T-helper 17 cell (primary cell): ENCODE data around the gene FAM174B. TPM values are rescaled to one million over a fixed set of nuclear protein-coding genes. Genes with fewer than 3 reads are reported as not detected.

Experiments
- ATAC-seq: fragments of 150-1000 bp; cut with Tn5 transposase; 2 replicates; pipeline ENCODE4 v1.10.0; 2021; ENCODE audit warnings: mild to moderate bottlenecking, moderate library complexity
- DNase-seq, 3 donors: peaks; one replicate each; pipeline versions ENCODE4 v3.0.0 to v3.0.0-alpha.2; 2020 to 2021
- H3K9me3 ChIP-seq: one replicate; pipeline ENCODE4 v1.7.0; 2013; ENCODE audit warnings: low read length, mild to moderate bottlenecking; ENCODE audit not compliant: control insufficient read depth, poor library complexity, severe bottlenecking
- H3K27ac Mint-ChIP-seq: one replicate; pipeline ENCODE4 v1.8.0; 2022; ENCODE audit warnings: mild to moderate bottlenecking, moderate library complexity, mixed read lengths
- H3K27me3 Mint-ChIP-seq: one replicate; pipeline ENCODE4 v1.8.0; 2022; ENCODE audit warnings: mixed read lengths
- H3K36me3 Mint-ChIP-seq: one replicate; pipeline ENCODE4 v1.8.0; 2022; ENCODE audit warnings: low read depth, mixed read lengths
- H3K4me1 Mint-ChIP-seq: one replicate; pipeline ENCODE4 v1.8.0; 2022; ENCODE audit warnings: mild to moderate bottlenecking, mixed read lengths
- H3K4me3 Mint-ChIP-seq: one replicate; pipeline ENCODE4 v1.8.0; 2022; ENCODE audit warnings: mild to moderate bottlenecking, moderate library complexity, mixed read lengths
- total RNA-seq, 4 donors: library from RNA in 2 of 4; stranded (reverse) in 2 of 4; gene quantifications; one replicate each; pipeline ENCODE4 v1.2.3 and lab custom pipeline; 2022 to 2026

FAM174B gene
- total RNA-seq (1 to 10 TPM; 3.5 to 4.3 TPM), total RNA-seq (lab: John Stamatoyannopoulos, UW) (2.7 to 5.1 reads per million in 2 donors)

- DNase-seq, result no peak
- ATAC-seq, result peak; percentile 61
- no peak within 1 kb of the TSS for H3K27ac Mint-ChIP-seq
- H3K4me1 Mint-ChIP-seq, result peaks cover 11% of the 10 kb centered on the region
- peak within 1 kb of the TSS; percentile 88 for H3K4me3 Mint-ChIP-seq
- H3K9me3 ChIP-seq, result no peaks in the 10 kb centered on the region
- H3K27me3 Mint-ChIP-seq, result peaks cover 56% of the 10 kb centered on the region
- H3K36me3 Mint-ChIP-seq, result peaks cover 4% of the 10 kb centered on the region
These were observed at the start of gene FAM174B for GRCh38 chr15:92655178-92655995. Gene FAM174B (minus strand): TSS chr15:92655775.

- Mint-ChIP-seq H3K4me3 (no peak overlapping the region), H3K27ac (no peak overlapping the region), H3K4me1 (no peaks in the 10 kb centered on the region), H3K36me3 (no peaks in the 10 kb centered on the region), H3K27me3 (peaks cover 20% of the 10 kb centered on the region)
- DNase-seq, result no peak
- ATAC-seq, result no peak
- H3K9me3 ChIP-seq, result no peaks in the 10 kb centered on the region
These were observed 40.5 kb upstream of the FAM174B start for GRCh38 chr15:92696096-92696495.

- Mint-ChIP-seq H3K27me3 (peaks cover 20% of the 10 kb centered on the region), H3K27ac (no peak overlapping the region), H3K36me3 (no peaks in the 10 kb centered on the region), H3K4me1 (no peaks in the 10 kb centered on the region), H3K4me3 (no peak overlapping the region)
- no peaks in the 10 kb centered on the region for H3K9me3 ChIP-seq
- ATAC-seq (no peak), DNase-seq (no peak)
These were observed 38.2 kb upstream of the FAM174B start for GRCh38 chr15:92693691-92694331.

- DNase-seq, result no peak
- Mint-ChIP-seq H3K4me3 (no peak overlapping the region), H3K27ac (no peak overlapping the region), H3K4me1 (no peaks in the 10 kb centered on the region), H3K27me3 (peaks cover 5% of the 10 kb centered on the region), H3K36me3 (peaks cover 2% of the 10 kb centered on the region)
- no peak for ATAC-seq
- no peaks in the 10 kb centered on the region for H3K9me3 ChIP-seq
These were observed 34.8 kb upstream of the FAM174B start for GRCh38 chr15:92690395-92690794.

DNA sequence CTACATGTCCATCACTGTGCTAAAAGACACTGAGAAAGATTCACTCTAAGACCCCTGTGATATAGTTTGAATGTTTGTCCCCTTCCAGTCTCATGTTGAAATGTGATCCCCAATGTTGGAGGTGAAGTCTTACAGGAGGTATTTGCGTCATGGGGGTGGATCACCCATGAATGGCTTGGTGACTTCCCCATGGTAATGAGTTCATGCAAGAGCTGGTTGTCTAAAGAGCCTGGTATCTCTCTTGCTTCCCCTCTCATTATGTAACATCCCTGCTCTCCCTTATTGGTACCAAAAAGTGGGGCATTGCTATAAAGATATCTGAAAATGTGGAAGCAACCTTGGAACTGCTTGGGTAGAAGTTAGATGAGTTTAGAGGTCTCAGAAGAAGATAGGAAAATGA lies 32.2 kb upstream of the FAM174B start:
- Mint-ChIP-seq H3K4me3 (no peak overlapping the region), H3K4me1 (no peaks in the 10 kb centered on the region), H3K27ac (no peak overlapping the region), H3K36me3 (peaks cover 8% of the 10 kb centered on the region), H3K27me3 (peaks cover 15% of the 10 kb centered on the region)
- ATAC-seq, result no peak
- no peaks in the 10 kb centered on the region for H3K9me3 ChIP-seq
- DNase-seq, result no peak

DNA sequence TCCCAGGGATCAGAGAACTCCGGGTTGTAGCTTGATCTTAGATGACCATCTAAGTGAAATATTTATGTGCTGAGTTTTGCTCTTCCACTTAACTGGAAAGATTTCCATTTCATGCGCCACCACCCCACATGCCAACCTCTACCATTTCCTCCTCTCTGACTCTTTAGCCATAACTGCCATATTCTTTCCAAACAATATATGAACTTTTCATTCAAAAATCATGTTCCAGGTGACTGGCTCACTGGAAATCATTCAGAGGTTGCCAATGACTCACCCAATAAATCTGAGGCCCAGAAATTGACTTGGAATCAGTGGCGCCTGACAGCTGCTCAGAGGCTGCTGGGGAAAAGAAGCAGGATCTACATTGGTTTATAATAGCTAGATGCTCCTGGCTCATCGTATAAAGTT lies 31.6 kb upstream of the FAM174B start:
- DNase-seq (no peak), ATAC-seq (no peak)
- no peaks in the 10 kb centered on the region for H3K4me1 Mint-ChIP-seq
- no peaks in the 10 kb centered on the region for H3K9me3 ChIP-seq
- H3K27ac Mint-ChIP-seq, result no peak overlapping the region
- H3K27me3 Mint-ChIP-seq, result peaks cover 21% of the 10 kb centered on the region
- H3K4me3 Mint-ChIP-seq, result no peak overlapping the region
- H3K36me3 Mint-ChIP-seq, result peaks cover 8% of the 10 kb centered on the region

DNA sequence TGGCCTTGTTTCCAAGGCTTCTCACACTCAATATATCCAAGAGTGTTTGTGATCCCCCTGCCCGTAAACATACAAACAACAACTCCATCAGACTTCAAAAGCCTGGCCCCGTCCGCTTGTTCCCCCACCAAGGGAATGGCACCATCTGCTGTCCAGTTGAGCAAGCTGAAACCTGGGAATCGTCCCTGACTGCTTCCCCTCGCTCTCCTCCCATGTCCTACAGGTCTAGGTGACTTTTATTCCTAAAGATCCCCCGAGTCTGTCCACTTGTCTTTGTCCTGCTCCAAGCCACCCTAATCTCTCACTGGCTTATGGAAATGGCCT lies 27.9 kb upstream of the FAM174B start:
- H3K9me3 ChIP-seq, result no peaks in the 10 kb centered on the region
- peaks cover 30% of the 10 kb centered on the region for H3K27me3 Mint-ChIP-seq
- H3K36me3 Mint-ChIP-seq, result peaks cover 8% of the 10 kb centered on the region
- no peak overlapping the region for H3K4me3 Mint-ChIP-seq
- DNase-seq (no peak), ATAC-seq (no peak)
- no peaks in the 10 kb centered on the region for H3K4me1 Mint-ChIP-seq
- no peak overlapping the region for H3K27ac Mint-ChIP-seq

- H3K9me3 ChIP-seq, result no peaks in the 10 kb centered on the region
- ATAC-seq, result no peak
- Mint-ChIP-seq H3K4me3 (no peak overlapping the region), H3K4me1 (no peaks in the 10 kb centered on the region), H3K36me3 (peaks cover 6% of the 10 kb centered on the region), H3K27me3 (peaks cover 30% of the 10 kb centered on the region), H3K27ac (no peak overlapping the region)
- no peak for DNase-seq
These were observed 27.4 kb upstream of the FAM174B start for GRCh38 chr15:92682741-92683510.

- Mint-ChIP-seq H3K36me3 (peaks cover 6% of the 10 kb centered on the region), H3K27ac (no peak overlapping the region), H3K27me3 (peaks cover 30% of the 10 kb centered on the region), H3K4me3 (no peak overlapping the region), H3K4me1 (no peaks in the 10 kb centered on the region)
- ATAC-seq, result no peak
- no peak for DNase-seq
- no peaks in the 10 kb centered on the region for H3K9me3 ChIP-seq
These were observed 25.6 kb upstream of the FAM174B start for GRCh38 chr15:92681141-92681631.

GRCh38 chr15:92677999-92678398 lies 22.4 kb upstream of the FAM174B start:
- no peaks in the 10 kb centered on the region for H3K36me3 Mint-ChIP-seq
- no peaks in the 10 kb centered on the region for H3K9me3 ChIP-seq
- no peak overlapping the region for H3K27ac Mint-ChIP-seq
- peaks cover 17% of the 10 kb centered on the region for H3K27me3 Mint-ChIP-seq
- H3K4me1 Mint-ChIP-seq, result no peaks in the 10 kb centered on the region
- no peak overlapping the region for H3K4me3 Mint-ChIP-seq
- no peak for ATAC-seq
- no peak for DNase-seq

DNA sequence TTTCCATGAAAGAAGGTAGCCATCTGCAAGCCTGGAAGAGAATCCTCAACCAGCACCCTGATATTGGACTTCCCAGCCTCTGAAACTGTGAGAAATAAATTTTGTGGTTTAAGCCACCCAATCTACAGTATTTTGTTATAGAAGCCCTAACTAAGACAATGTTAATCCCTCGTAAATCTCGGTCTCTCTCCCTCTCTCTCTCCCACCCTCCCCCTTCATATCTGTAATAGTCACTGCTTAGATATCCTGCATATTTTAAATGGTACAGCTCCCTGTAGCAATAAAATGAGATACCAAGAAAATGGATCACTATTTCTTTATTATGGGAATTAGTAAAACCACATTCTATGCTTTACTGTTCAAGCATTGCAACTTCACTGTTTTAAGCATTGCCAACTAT lies 21.0 kb upstream of the FAM174B start:
- ATAC-seq, result no peak
- H3K4me1 Mint-ChIP-seq, result no peaks in the 10 kb centered on the region

DNA sequence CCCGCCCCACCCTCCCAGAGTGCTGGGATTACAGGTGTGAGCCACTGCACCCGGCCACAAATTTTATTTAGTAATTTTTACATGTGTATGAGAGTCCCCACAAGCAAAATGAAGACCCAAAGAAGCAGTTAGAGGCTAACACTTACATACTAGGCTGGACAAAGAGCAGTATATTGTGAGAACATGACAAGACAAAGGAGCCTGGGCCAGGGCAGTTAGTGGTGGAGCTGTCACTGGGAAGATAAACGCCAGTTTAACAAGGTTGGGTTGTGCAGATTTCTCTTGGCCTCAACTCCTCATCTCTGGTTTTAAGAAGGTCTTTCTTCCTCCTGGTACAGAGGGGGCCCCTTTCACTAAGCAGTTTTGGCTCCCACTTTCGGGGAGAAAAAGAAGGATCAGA lies 19.9 kb upstream of the FAM174B start:
- Mint-ChIP-seq H3K36me3 (no peaks in the 10 kb centered on the region), H3K4me1 (no peaks in the 10 kb centered on the region), H3K27ac (no peak overlapping the region), H3K4me3 (no peak overlapping the region), H3K27me3 (peaks cover 8% of the 10 kb centered on the region)
- no peaks in the 10 kb centered on the region for H3K9me3 ChIP-seq
- ATAC-seq (no peak), DNase-seq (no peak)

More for the DNA sequence above, 21.0 kb upstream of the FAM174B start:
- Mint-ChIP-seq H3K4me3 (no peak overlapping the region), H3K27ac (no peak overlapping the region), H3K27me3 (peaks cover 8% of the 10 kb centered on the region), H3K36me3 (no peaks in the 10 kb centered on the region)
- H3K9me3 ChIP-seq, result no peaks in the 10 kb centered on the region
- no peak for DNase-seq

DNA sequence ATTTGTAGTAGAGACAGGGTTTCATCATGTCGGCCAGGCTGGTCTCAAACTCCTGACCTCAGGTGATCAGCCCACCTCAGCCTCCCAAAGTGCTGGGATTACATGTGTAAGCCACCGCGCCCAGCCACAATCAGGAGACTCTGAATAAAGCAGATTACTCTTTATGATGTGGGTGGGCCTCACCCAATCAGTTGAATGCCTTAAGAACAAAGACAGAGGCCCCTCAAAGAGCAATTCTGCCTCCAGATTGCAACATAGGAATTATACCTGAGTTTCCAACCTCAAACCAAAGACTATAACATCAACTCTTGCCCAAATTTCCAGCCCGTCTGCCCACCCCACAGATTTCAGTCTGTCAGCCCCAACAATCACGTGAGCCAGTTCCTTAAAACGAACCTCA lies 18.8 kb upstream of the FAM174B start:
- no peaks in the 10 kb centered on the region for H3K36me3 Mint-ChIP-seq
- H3K9me3 ChIP-seq, result no peaks in the 10 kb centered on the region
- H3K4me3 Mint-ChIP-seq, result no peak overlapping the region

More for the DNA sequence above, 18.8 kb upstream of the FAM174B start:
- ATAC-seq, result no peak
- no peak for DNase-seq
- Mint-ChIP-seq H3K27ac (no peak overlapping the region), H3K4me1 (no peaks in the 10 kb centered on the region), H3K27me3 (peaks cover 11% of the 10 kb centered on the region)
